Measurements from ENCODE around the gene C1orf185.

GRCh38 chr1:51133045-51133444 lies 31.0 kb downstream of the C1orf185 start:
- no peak for TF ChIP-seq MAFK (IDR thresholded peaks at IDR 0.05; ENCODE audit: low read depth, low read length)
- no peak for TF ChIP-seq MAZ (IDR thresholded peaks at IDR 0.05; ENCODE audit: borderline replicate concordance, low read depth, low read length)
- no peak for TF ChIP-seq BHLHE40 (IDR thresholded peaks at IDR 0.05; ENCODE audit: low read depth, low read length)
- no peak for TF ChIP-seq POLR2A (IDR thresholded peaks at IDR 0.05; ENCODE audit: low read depth, low read length)
- TF ChIP-seq, protein P1, sequence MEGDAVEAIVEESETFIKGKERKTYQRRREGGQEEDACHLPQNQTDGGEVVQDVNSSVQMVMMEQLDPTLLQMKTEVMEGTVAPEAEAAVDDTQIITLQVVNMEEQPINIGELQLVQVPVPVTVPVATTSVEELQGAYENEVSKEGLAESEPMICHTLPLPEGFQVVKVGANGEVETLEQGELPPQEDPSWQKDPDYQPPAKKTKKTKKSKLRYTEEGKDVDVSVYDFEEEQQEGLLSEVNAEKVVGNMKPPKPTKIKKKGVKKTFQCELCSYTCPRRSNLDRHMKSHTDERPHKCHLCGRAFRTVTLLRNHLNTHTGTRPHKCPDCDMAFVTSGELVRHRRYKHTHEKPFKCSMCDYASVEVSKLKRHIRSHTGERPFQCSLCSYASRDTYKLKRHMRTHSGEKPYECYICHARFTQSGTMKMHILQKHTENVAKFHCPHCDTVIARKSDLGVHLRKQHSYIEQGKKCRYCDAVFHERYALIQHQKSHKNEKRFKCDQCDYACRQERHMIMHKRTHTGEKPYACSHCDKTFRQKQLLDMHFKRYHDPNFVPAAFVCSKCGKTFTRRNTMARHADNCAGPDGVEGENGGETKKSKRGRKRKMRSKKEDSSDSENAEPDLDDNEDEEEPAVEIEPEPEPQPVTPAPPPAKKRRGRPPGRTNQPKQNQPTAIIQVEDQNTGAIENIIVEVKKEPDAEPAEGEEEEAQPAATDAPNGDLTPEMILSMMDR (conservative IDR thresholded peaks at IDR 0.05; ENCODE audit: low read depth, low read length), result no peak
